K562 (cell line): ENCODE data around the gene ATG4D. TPM values are rescaled to one million over a fixed set of nuclear protein-coding genes. Genes with fewer than 3 reads are reported as not detected.

Source experiments
- CREB3L1 ChIP-seq: fragments of 450-650 bp; IDR thresholded peaks from 2 replicates; pipeline ENCODE4 v1.6.1; 2014; ENCODE audit warnings: low read depth, mild to moderate bottlenecking, moderate library complexity, borderline replicate concordance
- E2F3 ChIP-seq: fragments of 250-450 bp; sonication (Bioruptor Pico); IDR thresholded peaks from 2 replicates; pipeline ENCODE4 v1.4.0; 2020; ENCODE audit warnings: mild to moderate bottlenecking
- FOXK1 ChIP-seq: sonication (generic); formaldehyde crosslinking; IDR thresholded peaks from 2 replicates; pipeline ENCODE4 v1.8.0; 2022; ENCODE audit warnings: missing genetic modification reagents, mild to moderate bottlenecking, borderline replicate concordance
- GATA2 ChIP-seq: sonication (generic); formaldehyde crosslinking; IDR thresholded peaks from 2 replicates; pipeline ENCODE4 v1.4.0; 2020; ENCODE audit warnings: mild to moderate bottlenecking, missing genetic modification reagents
- GATAD2A ChIP-seq: fragments of 450-650 bp; IDR thresholded peaks from 2 replicates; pipeline ENCODE4 v1.6.1; 2017
- HNRNPK ChIP-seq: fragments of 200-400 bp; formaldehyde crosslinking; IDR thresholded peaks from one replicate; pipeline ENCODE4 v1.6.1; 2018; ENCODE audit warnings: mild to moderate bottlenecking, low read depth, low read length; ENCODE audit not compliant: poor library complexity, severe bottlenecking
- ILK ChIP-seq: fragments of 450-650 bp; IDR thresholded peaks from 2 replicates; pipeline ENCODE4 v1.6.1; 2016; ENCODE audit warnings: missing genetic modification characterization, low read depth, mild to moderate bottlenecking, missing compliant biosample characterization, moderate library complexity, borderline replicate concordance
- LARP7 ChIP-seq: fragments of 450-650 bp; IDR thresholded peaks from 2 replicates; pipeline ENCODE4 v1.6.1; 2016
- LCOR ChIP-seq: sonication (generic); formaldehyde crosslinking; IDR thresholded peaks from 2 replicates; pipeline ENCODE4 v1.8.0; 2022; ENCODE audit warnings: mild to moderate bottlenecking, missing genetic modification reagents
- NBN ChIP-seq: fragments of 450-650 bp; IDR thresholded peaks from 2 replicates; pipeline ENCODE4 v1.6.1; 2016; ENCODE audit warnings: low read depth, mild to moderate bottlenecking
- PCBP1 ChIP-seq: fragments of 200-400 bp; formaldehyde crosslinking; IDR thresholded peaks from 2 replicates; pipeline ENCODE4 v1.6.1; 2018; ENCODE audit warnings: mild to moderate bottlenecking, low read depth, low read length; ENCODE audit not compliant: poor library complexity, severe bottlenecking
- POLR2A ChIP-seq: fragments of 450-650 bp; conservative IDR thresholded peaks from 2 replicates; pipeline ENCODE4 v1.6.1; 2016
- TRIM28 ChIP-seq: fragments of 450-650 bp; IDR thresholded peaks from 2 replicates; pipeline ENCODE4 v1.6.1; 2017
- XRCC4 ChIP-seq: IDR thresholded peaks from one replicate; pipeline ENCODE4 v1.6.1; 2011; ENCODE audit not compliant: insufficient read depth, insufficient read length; ENCODE audit errors: extremely low read depth
- ZBTB49 ChIP-seq: sonication (generic); formaldehyde crosslinking; IDR thresholded peaks from 2 replicates; pipeline ENCODE4 v1.8.0; 2022; ENCODE audit warnings: missing genetic modification reagents, mild to moderate bottlenecking, borderline replicate concordance
- ZKSCAN8 ChIP-seq: fragments of 200-800 bp; sonication (Bioruptor generic); IDR thresholded peaks from 2 replicates; pipeline ENCODE4 v1.6.1; 2016; ENCODE audit warnings: missing genetic modification characterization, missing compliant biosample characterization
- polyA plus RNA-seq, 8 experiments: library from polyadenylated mRNA; depleted of rRNA in 4 of 8; stranded (reverse) in 5 of 8; unstranded in 3 of 8; fragments of >200 nt; fragmentation: Nextera tagmentation in 2 of 8; fragmentation: Illumina TruSeq in 1 of 8; extraction: Ambion mirVana in 2 of 8; extraction: Trizol in 1 of 8; gene quantifications; 2 replicates each; pipeline versions ENCODE4 v1.2.1 to v1.2.3, GENCODE V29; 2011 to 2014; ENCODE audit warnings: inconsistent platforms in 1 of 8, missing spikeins in 1 of 8
- total RNA-seq, 7 experiments: library from RNA; depleted of rRNA in 6 of 7; stranded (reverse); fragments of >200 nt in 6 of 7; fragmentation: Illumina TruSeq in 2 of 7; extraction: Trizol in 2 of 7; gene quantifications; 2 replicates each; pipeline versions ENCODE4 v1.2.1 to v1.2.3, GENCODE V29; 2011 to 2021; ENCODE audit warnings: low replicate concordance in 1 of 7
- TF ChIP-seq, protein P1 (sequence below), 2 experiments: fragments of 450-650 bp; IDR thresholded peaks; 2 replicates each; pipeline ENCODE4 v1.6.1; 2016
- TF ChIP-seq, protein P2 (sequence below): sonication (generic); formaldehyde crosslinking; IDR thresholded peaks from 2 replicates; pipeline ENCODE4 v1.8.0; 2022; ENCODE audit warnings: missing genetic modification reagents, mild to moderate bottlenecking, borderline replicate concordance
- TF ChIP-seq, protein P3 (sequence below): sonication (generic); formaldehyde crosslinking; IDR thresholded peaks from 2 replicates; pipeline ENCODE4 v1.5.0; 2020; ENCODE audit warnings: missing genetic modification reagents
- TF ChIP-seq, protein P4 (sequence below): sonication (generic); formaldehyde crosslinking; IDR thresholded peaks from 2 replicates; pipeline ENCODE4 v1.8.1; 2022; ENCODE audit warnings: missing genetic modification reagents

The ATG4D gene
- total and polyA plus RNA-seq, 9 of the 15 experiments (the other 6 are each of a cell fraction or from before 2014, with no cell fraction given): 0.51 to 66.1 (median 22.9) TPM

DNA sequence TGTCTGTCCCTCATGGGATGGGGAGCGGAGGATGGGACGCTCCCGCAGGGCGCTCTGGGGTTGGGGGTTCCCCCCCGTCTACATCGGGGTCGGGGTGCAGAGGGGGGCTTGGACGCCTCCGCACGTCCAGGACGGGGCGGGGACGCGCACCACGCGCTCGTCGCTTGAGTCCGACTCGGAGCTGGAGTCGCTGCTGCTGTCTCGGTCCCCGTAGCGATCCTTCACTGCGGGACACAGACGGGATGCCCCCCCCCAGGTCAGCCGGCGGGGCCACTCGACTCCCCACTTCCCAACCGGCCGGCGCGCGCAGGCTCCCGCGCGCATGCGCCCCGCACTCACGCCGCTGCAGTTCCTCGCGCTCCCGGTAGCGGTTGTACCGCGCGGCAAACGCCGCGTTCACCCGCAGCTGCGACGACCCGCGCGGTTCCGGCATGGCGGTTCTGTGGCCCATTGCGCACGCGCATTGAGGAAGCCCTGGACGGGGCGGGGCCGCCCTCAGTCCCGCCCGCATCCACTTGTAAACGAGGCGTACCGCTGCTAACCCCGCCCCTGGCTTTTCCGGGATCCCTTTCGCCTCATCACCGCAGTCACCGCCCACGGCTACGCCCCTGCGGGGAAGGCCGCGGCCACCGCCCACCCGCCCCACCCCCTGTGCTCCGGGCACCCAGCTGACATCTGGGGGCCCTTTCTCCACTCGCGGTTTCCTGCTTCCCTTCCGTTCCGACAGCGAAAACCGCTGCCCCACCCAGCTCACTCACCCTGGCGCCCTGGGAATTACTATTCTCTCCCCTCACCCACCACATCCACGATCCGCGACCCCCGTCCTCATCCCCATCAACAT, 22.1 kb downstream of the ATG4D start, which contains the start of gene KRI1 (continued):
- TF ChIP-seq GATA2 (CRISPR knock-in tag) (no peak), CREB3L1 (no peak), HNRNPK (peak; percentile 13), PCBP1 (peak; percentile 72), XRCC4 (no peak), POLR2A (peak; percentile 83), ZBTB49 (CRISPR knock-in tag) (no peak), FOXK1 (CRISPR knock-in tag) (no peak), GATAD2A (no peak), E2F3 (CRISPR knock-in tag) (0 out of 2 replicates have a peak, but pooled peaks have one; percentile 31), NBN (no peak), TRIM28 (no peak), ILK (no peak), LARP7 (no peak), ZKSCAN8 (CRISPR knock-in tag) (no peak), LCOR (CRISPR knock-in tag) (no peak; the same call in 1 of the 2 replicates)
- TF ChIP-seq, protein P1, sequence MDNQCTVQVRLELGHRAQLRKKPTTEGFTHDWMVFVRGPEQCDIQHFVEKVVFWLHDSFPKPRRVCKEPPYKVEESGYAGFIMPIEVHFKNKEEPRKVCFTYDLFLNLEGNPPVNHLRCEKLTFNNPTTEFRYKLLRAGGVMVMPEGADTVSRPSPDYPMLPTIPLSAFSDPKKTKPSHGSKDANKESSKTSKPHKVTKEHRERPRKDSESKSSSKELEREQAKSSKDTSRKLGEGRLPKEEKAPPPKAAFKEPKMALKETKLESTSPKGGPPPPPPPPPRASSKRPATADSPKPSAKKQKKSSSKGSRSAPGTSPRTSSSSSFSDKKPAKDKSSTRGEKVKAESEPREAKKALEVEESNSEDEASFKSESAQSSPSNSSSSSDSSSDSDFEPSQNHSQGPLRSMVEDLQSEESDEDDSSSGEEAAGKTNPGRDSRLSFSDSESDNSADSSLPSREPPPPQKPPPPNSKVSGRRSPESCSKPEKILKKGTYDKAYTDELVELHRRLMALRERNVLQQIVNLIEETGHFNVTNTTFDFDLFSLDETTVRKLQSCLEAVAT (IDR thresholded peaks at IDR 0.05): no peak
- TF ChIP-seq, protein P2, sequence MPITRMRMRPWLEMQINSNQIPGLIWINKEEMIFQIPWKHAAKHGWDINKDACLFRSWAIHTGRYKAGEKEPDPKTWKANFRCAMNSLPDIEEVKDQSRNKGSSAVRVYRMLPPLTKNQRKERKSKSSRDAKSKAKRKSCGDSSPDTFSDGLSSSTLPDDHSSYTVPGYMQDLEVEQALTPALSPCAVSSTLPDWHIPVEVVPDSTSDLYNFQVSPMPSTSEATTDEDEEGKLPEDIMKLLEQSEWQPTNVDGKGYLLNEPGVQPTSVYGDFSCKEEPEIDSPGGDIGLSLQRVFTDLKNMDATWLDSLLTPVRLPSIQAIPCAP (CRISPR knock-in tag): no peak
- TF ChIP-seq, protein P3, sequence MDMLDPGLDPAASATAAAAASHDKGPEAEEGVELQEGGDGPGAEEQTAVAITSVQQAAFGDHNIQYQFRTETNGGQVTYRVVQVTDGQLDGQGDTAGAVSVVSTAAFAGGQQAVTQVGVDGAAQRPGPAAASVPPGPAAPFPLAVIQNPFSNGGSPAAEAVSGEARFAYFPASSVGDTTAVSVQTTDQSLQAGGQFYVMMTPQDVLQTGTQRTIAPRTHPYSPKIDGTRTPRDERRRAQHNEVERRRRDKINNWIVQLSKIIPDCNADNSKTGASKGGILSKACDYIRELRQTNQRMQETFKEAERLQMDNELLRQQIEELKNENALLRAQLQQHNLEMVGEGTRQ (CRISPR knock-in tag): no peak
- TF ChIP-seq, protein P4, sequence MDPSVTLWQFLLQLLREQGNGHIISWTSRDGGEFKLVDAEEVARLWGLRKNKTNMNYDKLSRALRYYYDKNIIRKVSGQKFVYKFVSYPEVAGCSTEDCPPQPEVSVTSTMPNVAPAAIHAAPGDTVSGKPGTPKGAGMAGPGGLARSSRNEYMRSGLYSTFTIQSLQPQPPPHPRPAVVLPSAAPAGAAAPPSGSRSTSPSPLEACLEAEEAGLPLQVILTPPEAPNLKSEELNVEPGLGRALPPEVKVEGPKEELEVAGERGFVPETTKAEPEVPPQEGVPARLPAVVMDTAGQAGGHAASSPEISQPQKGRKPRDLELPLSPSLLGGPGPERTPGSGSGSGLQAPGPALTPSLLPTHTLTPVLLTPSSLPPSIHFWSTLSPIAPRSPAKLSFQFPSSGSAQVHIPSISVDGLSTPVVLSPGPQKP (CRISPR knock-in tag): no peak
